ENCODE results near the gene TMEM201.

Gene TMEM201

GRCh38 chr1:9602794-9603167, 14.1 kb downstream of the TMEM201 start:
- DNase-seq (ENCODE audit: low spot score in 2 of 2) (no peak), ATAC-seq (no peak)
- H3K9me3 Mint-ChIP-seq = no peaks in the 10 kb centered on the region
- no peak overlapping the region for H3K4me3 Mint-ChIP-seq
- H3K4me1 Mint-ChIP-seq = no peaks in the 10 kb centered on the region
- peaks cover 31% of the 10 kb centered on the region for H3K36me3 Mint-ChIP-seq
- no peak overlapping the region for H3K27ac Mint-ChIP-seq

DNA sequence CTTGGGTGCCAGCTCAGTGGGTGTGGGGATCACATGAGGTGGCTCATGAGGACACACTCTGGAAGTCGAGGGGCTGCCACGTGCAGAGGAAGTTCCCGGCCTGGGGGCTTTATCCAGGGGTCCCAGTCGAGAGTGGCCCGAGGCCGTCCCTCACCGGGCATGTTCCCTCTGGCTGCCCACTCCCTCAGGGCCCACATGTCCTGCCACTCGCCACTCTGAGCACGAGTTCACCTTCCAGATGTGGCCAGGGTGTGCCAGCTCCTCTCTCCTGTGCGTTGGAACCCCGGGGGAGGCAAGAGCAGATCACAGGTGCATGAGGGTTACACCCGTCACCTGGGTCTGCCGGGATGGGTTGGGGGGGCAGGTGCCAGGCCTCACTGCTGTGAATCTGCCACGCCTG, 14.6 kb downstream of the TMEM201 start:
- DNase-seq (ENCODE audit: low spot score in 2 of 2) (no peak), ATAC-seq (no peak)
- Mint-ChIP-seq H3K4me1 (no peaks in the 10 kb centered on the region), H3K9me3 (no peaks in the 10 kb centered on the region), H3K4me3 (no peak overlapping the region), H3K27ac (no peak overlapping the region), H3K36me3 (peaks cover 29% of the 10 kb centered on the region)

DNA sequence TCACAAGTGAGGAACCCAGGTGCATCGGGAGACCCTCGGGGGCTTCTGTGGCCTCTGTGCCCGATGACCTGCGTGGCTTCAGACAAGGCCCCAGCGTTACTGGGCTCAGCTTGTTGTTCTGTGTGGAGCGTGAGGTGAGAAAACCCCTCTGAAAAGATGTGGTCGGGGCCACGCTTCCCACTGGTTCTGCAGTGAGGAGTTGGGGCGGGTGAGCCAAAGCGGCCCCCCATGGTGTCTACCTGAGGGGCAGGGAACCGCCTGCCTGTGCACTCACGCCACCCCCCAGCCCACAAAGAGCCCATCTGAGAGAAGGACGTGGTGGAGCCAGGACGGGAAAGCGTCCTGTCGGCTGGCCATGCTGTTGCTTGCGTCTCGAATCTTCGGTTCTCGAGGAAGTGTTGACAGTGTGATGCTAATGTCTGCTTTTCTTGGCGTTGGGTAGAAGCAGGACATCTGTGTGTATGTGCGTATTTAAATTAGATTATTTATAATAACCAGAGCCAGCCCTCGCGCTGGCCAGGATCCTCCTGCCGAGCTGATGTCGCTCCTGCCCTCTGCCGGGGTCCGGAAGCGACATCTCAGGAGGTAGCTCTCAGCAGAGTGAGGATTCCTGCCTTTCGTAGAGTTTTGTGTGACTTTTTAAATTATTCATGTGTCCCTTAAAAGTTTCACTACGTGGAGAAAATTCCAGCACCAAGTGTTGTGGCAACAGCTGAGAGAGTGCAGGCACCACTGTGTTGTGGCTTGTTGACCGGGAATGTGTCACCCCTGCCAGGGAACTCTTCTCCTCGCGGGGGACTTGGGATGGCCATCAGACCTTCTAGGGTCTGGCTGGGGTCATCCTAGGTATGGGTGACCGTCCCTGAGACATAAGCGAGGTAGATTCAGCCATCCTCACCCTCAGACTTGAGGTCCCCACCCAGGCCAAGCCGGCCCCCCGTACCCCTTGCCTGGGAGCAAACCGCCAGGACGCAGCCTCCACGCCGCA, 15.3 kb downstream of the TMEM201 start:
- no peak for DNase-seq (ENCODE audit: low spot score in 2 of 2)
- no peak for ATAC-seq
- Mint-ChIP-seq H3K4me1 (no peaks in the 10 kb centered on the region), H3K36me3 (peaks cover 21% of the 10 kb centered on the region), H3K4me3 (no peak overlapping the region), H3K27ac (no peak overlapping the region), H3K9me3 (no peaks in the 10 kb centered on the region)

DNA sequence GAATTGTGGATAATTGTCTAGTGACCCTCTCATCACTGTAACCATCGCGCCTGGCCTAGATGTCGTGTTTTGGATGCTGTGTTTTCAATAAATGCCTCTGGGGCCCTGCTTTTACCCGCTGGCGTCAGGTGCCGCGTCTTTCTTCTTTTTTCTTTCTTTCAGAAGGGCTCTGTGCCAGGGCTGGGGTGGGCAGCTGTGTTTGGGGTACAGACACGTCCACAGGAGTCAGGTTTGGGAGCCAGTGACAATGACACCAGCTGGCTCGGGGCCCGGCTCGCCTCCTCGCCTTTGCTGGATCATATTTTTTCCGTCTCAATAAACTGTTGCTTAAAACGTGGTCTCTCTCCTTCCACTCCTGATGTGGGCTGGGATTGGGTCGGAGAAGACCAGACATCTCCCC, 16.1 kb downstream of the TMEM201 start:
- H3K4me3 Mint-ChIP-seq = no peak overlapping the region
- H3K4me1 Mint-ChIP-seq = no peaks in the 10 kb centered on the region
- H3K9me3 Mint-ChIP-seq = no peaks in the 10 kb centered on the region
- ATAC-seq (no peak), DNase-seq (ENCODE audit: low spot score in 2 of 2) (no peak)
- H3K27ac Mint-ChIP-seq = no peak overlapping the region
- H3K36me3 Mint-ChIP-seq = peaks cover 13% of the 10 kb centered on the region

DNA sequence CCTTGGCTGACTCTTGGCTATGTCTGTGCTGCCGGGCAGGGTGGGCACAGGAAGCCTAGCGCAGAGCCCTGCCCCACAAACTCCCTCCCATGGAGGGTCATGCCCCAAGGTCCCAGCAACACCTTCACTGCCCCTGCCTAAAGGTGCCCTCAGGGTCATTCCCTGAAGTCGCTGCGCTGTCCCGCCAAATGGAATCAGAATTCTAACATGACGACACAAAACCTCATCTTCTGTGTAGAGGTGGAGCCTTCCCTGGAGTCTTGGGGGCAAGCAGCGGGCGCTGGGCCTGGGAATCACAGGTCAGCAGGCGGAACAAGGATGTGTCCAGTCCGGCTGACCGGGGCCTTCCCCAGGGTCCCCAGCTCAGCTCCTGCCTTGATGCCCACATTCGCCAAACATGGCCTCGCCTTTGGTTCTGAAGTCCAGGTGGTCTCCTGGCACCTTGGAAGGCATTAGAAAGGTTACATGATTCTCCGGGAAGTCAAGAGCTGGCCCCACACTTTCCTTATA, 17.3 kb downstream of the TMEM201 start:
- no peak for DNase-seq (ENCODE audit: low spot score in 2 of 2)
- no peaks in the 10 kb centered on the region for H3K9me3 Mint-ChIP-seq
- no peak overlapping the region for H3K27ac Mint-ChIP-seq
- H3K4me1 Mint-ChIP-seq = no peaks in the 10 kb centered on the region
- no peak for ATAC-seq
- peaks cover 7% of the 10 kb centered on the region for H3K36me3 Mint-ChIP-seq
- H3K4me3 Mint-ChIP-seq = no peak overlapping the region

DNA sequence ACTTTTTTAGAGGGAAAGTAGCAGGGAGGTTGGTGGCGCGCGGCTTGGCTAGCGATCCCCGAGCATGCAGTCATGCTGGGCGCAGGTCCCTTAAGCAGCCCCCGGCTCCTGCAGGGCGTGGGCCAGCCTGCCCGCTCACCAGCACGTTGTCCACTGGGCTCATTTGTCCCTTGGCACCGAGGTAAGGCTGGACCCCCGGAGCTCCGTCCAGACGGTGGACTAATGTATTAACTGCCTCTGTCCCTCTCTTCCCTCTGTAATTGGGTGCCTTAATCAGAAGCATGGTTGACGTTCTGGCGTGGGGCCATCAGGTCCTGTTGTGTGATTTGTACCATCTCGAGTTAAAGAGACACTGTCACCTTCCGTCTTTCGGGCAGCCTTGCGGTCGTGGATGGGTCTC, 17.7 kb downstream of the TMEM201 start:
- Mint-ChIP-seq H3K27ac (no peak overlapping the region), H3K36me3 (peaks cover 7% of the 10 kb centered on the region), H3K9me3 (no peaks in the 10 kb centered on the region), H3K4me1 (no peaks in the 10 kb centered on the region), H3K4me3 (no peak overlapping the region)
- ATAC-seq = no peak
- DNase-seq (ENCODE audit: low spot score in 2 of 2) = no peak

DNA sequence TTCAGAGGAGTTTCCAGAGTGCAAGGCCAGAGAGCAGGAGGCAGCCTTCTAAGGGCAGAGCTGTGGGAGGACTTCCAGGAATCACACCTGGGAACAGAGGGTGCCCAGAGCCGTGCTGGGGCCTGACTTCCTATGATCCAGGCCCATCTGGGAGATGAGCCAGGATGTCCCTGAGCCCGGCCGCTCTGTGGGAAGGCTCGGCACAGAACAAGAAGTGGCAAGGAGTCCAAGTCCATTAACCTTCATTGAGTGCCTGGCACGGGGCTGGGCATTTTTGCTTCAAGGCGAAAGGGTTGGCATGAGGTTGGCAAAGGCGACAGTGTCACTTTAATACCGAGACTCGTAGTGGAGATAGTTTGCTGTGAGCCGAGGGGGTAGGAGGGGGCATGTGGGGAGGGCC, 18.2 kb downstream of the TMEM201 start:
- no peaks in the 10 kb centered on the region for H3K4me1 Mint-ChIP-seq
- peaks cover 7% of the 10 kb centered on the region for H3K36me3 Mint-ChIP-seq
- no peak overlapping the region for H3K4me3 Mint-ChIP-seq
- no peak for ATAC-seq
- no peaks in the 10 kb centered on the region for H3K9me3 Mint-ChIP-seq
- DNase-seq (ENCODE audit: low spot score in 2 of 2) = no peak
- no peak overlapping the region for H3K27ac Mint-ChIP-seq

- Mint-ChIP-seq H3K9me3 (no peaks in the 10 kb centered on the region), H3K4me3 (no peak overlapping the region), H3K36me3 (peaks cover 7% of the 10 kb centered on the region), H3K4me1 (no peaks in the 10 kb centered on the region), H3K27ac (no peak overlapping the region)
- ATAC-seq = no peak
- no peak for DNase-seq (ENCODE audit: low spot score in 2 of 2)
These were observed 18.6 kb downstream of the TMEM201 start for GRCh38 chr1:9607352-9607751.

- Mint-ChIP-seq H3K9me3 (no peaks in the 10 kb centered on the region), H3K4me1 (no peaks in the 10 kb centered on the region), H3K4me3 (no peak overlapping the region), H3K36me3 (peaks cover 7% of the 10 kb centered on the region), H3K27ac (no peak overlapping the region)
- DNase-seq (ENCODE audit: low spot score in 2 of 2) (no peak), ATAC-seq (no peak)
These were observed 21.3 kb downstream of the TMEM201 start for GRCh38 chr1:9609998-9610397.

GRCh38 chr1:9610548-9610947, 21.8 kb downstream of the TMEM201 start:
- peaks cover 7% of the 10 kb centered on the region for H3K36me3 Mint-ChIP-seq
- H3K27ac Mint-ChIP-seq = no peak overlapping the region

DNA sequence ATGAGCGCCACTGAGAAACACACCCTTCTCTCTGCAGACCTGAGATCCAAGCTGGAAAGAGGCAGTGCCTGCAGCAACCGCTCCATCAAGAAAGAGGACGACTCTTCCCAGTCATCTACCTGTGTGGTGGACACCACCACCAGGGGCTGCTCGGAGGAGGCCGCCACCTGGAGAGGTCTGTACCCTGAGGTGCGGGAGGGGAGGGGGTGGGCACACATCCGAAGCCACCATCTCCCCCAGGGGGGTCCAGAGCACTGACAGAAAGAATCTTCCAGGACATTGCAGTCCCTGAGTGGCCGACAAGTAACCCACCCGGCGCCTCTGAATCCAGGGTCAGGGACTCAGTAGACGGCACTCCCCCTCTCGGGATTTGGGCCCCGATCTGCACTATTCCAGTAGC, 23.0 kb downstream of the TMEM201 start:
- H3K4me3 Mint-ChIP-seq = no peak overlapping the region

More at GRCh38 chr1:9610548-9610947, 21.8 kb downstream of the TMEM201 start:
- H3K9me3 Mint-ChIP-seq = no peaks in the 10 kb centered on the region
- ATAC-seq (no peak), DNase-seq (ENCODE audit: low spot score in 2 of 2) (no peak)
- no peaks in the 10 kb centered on the region for H3K4me1 Mint-ChIP-seq
- no peak overlapping the region for H3K4me3 Mint-ChIP-seq

DNA sequence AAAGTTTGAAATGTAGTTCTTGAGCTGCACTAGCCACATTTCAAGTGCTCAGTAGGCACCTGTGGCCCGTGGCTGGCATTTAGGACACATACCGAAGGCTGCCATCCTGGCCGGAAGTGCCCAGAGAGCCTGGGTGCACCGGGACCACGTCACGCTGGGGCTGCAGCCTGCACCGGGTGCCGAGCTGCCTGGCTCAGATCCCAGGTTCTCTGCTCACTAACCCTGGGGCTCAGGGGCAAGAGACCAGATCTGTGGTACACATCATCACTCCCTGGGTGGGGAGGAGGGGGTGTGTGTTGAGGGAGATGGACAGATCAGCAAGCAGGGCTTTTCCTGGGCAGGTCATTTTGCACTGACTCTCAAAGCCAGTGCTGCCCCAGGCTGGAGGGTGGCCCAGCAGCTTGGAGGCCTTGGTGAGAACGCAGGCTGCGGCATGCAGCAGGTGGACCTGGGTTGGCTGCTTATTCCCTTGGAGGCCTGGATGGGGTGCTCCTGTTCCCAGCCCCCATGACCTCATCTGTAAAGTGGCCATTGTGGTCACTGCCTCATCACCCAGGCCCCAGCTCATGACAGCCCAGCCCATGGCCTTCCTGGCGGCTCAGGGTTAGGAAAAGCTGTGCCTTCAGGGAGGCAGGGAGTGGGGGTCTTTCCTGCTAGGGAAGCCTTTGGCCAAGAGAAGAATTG, 23.6 kb downstream of the TMEM201 start:
- ATAC-seq = no peak
- H3K4me3 Mint-ChIP-seq = no peak overlapping the region
- no peaks in the 10 kb centered on the region for H3K4me1 Mint-ChIP-seq
- H3K9me3 Mint-ChIP-seq = no peaks in the 10 kb centered on the region
- H3K27ac Mint-ChIP-seq = no peak overlapping the region
- no peak for DNase-seq (ENCODE audit: low spot score in 2 of 2)
- H3K36me3 Mint-ChIP-seq = peaks cover 7% of the 10 kb centered on the region

More for the DNA sequence above, 23.0 kb downstream of the TMEM201 start:
- H3K9me3 Mint-ChIP-seq = no peaks in the 10 kb centered on the region
- DNase-seq (ENCODE audit: low spot score in 2 of 2) (no peak), ATAC-seq (no peak)
- H3K4me1 Mint-ChIP-seq = no peaks in the 10 kb centered on the region
- peaks cover 7% of the 10 kb centered on the region for H3K36me3 Mint-ChIP-seq
- no peak overlapping the region for H3K27ac Mint-ChIP-seq

DNA sequence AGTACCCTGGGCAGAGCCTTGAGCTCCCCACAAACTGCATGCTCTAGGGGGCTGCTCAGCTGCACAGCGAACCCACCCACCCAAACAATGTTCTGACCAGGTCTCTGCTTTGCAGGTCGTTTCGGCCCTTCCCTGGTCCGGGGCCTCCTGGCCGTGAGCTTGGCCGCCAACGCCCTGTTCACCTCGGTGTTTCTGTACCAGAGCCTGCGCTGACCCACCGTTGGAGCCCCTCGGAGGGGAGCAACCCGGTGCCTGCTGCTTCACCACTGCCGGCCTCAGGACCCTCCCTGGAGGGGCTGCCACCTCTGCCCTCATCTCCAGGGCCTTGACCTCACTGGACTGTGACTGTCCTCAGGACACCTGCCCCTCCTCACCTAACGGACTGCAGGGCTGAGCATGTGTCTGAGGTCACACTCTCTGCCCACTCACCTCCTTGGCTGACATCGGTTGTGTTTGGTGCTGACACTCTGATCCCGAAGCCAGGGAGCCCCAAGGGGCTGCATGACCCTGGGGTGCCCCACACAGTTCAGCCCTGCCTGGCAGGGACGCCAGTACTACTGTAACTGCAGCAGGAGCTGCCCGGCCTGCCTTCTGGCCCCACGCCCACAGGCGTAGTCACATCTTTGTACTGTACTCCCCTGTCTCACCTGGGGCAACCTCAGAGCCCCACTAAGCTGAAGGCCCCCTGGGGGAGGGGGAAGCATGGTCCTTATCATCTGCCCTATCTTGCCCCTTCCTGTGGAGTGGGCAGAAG, 24.3 kb downstream of the TMEM201 start:
- no peaks in the 10 kb centered on the region for H3K9me3 Mint-ChIP-seq
- DNase-seq (ENCODE audit: low spot score in 2 of 2) (no peak), ATAC-seq (no peak)
- H3K4me3 Mint-ChIP-seq = no peak overlapping the region
- no peaks in the 10 kb centered on the region for H3K36me3 Mint-ChIP-seq
- no peak overlapping the region for H3K27ac Mint-ChIP-seq
- H3K4me1 Mint-ChIP-seq = no peaks in the 10 kb centered on the region

DNA sequence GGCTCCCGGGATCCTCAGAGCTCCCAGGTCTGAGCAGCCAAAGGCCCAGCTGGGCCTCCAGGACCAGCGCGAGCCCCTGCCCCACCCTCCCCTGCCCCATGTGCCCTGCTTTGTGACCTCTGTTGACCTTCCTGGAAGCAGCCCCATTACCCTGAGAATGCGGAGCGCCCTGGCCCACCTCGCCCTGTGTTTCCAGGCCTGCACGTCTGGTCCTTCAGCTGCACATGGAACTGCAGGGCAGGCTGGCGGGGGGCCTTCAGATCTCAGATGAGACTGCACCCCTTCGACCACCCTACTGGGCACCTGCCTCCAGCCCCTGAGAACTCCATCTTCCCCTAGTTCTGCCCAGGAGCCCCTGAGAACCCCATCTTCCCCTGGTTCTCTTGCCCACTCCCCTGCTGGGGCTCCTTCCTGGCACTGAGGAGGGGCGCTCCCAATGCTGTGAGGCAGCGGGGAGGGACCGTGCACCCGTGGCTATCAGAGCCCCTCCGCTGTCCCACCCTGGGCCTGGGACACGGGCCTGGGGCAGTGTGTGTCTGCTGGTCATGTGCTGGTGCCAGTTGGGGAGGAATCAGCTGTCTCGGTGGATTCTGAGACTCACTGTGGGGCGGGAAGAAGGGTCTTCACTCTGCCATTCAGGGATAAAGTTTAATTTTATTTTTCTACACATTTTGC, 25.1 kb downstream of the TMEM201 start:
- no peak for DNase-seq (ENCODE audit: low spot score in 2 of 2)
- no peak for ATAC-seq
- Mint-ChIP-seq H3K4me3 (no peak overlapping the region), H3K36me3 (no peaks in the 10 kb centered on the region), H3K27ac (no peak overlapping the region), H3K9me3 (no peaks in the 10 kb centered on the region), H3K4me1 (no peaks in the 10 kb centered on the region)

All from stimulated activated effector memory CD8-positive, alpha-beta T cell treated with anti-CD3 and anti-CD28 coated beads, Interleukin-12 subunit alpha, Interleukin-12 subunit beta, amount 100 ng/mL, for 72 hours (primary cell).